Adrenal gland (tissue), 5 donors: ENCODE data around the gene COL6A2.

Experiments
- CTCF ChIP-seq, 6 experiments: fragments of 450-650 bp in 4 of 6; fragments of 200-600 bp in 2 of 6; sonication (generic) in 1 of 6; IDR thresholded peaks; 1 replicate in 5 of 6; 2 replicates in 1 of 6; pipeline versions ENCODE4 v1.5.1 to v1.8.0; 2016 to 2021; ENCODE audit warnings: antibody characterized with exemption in 6 of 6, mild to moderate bottlenecking in 2 of 6, moderate library complexity in 1 of 6
- POLR2A ChIP-seq, 2 donors: fragments of 450-650 bp; IDR thresholded peaks; one replicate each; pipeline ENCODE4 v1.6.1; 2017; ENCODE audit warnings: antibody characterized with exemption in 2 of 2, mild to moderate bottlenecking in 2 of 2, moderate library complexity in 1 of 2
- donor health status: DM: no; HTN: no; CAD: no.

GRCh38 chr21:46125846-46126301 lies 28.0 kb downstream of the COL6A2 start:
- TF ChIP-seq CTCF (IDR thresholded peaks at IDR 0.05) (no peak), POLR2A (IDR thresholded peaks at IDR 0.05) (no peak)
